HG03457 (cell line): ENCODE data around the gene SLC9A8.
"Not testable (repeated sequence)": the region's sequence is repeated elsewhere in the genome, so short reads cannot be mapped to it uniquely, and the experiment has no call there.

ENCODE experiments used
- ATAC-seq: cut with Tn5 transposase; IDR thresholded peaks from one replicate; pipeline ENCODE4 v1.9.1; 2021; ENCODE audit warnings: moderate number of reproducible peaks; ENCODE audit not compliant: unreplicated experiment

SLC9A8 gene

DNA sequence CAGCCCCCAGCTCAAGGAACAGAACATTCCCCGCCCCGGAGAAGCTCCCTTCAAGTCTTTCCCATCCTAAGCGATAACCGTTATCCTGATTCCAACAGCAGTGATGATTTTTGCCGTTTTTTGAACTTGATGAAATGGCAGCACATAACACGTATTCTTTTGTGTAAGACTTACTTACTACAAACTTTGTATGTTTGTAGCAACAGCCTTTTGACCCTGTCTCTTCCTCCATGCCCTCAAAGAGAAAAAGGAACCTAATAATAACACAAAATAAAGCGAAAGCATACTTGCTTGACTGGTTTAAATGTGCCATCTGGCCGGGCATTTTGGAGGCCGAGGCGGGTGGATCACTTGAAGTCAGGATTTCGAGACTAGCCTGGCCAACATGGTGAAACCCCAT lies 26.4 kb upstream of the SLC9A8 start:
- no peak for ATAC-seq

DNA sequence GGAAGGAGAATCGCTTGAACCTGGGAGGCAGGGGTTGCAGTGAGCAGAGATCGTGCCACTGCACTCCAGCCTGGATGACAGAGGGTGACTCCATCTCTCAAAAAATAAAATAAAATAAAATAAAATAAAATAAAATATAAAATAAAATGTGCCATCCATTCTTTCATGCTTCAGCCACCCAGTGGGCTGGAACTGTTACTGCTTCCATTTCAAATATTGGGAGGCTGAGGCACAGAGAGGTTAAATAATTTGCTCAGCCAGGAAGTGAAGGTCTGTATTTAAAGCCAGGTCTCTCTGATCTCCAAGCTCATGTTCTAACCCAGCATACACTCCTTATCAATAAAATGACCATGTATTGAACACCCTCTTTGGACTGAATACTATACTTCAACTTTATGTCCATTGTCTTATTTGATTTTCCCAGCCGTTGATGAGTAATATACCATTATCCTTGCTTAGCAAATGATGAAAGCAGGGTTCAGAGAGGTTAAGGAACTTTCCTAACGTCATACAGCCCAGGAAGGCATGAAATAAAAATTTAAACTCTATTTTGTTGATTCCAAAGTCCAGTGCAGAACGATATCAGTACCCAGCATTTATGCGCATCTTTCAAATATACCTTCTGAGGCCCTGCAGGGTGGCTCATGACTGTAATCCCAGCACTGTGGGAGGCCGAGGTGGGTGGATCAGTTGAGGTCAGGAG lies 25.8 kb upstream of the SLC9A8 start:
- no peak for ATAC-seq

- no peak for ATAC-seq
These were observed 25.0 kb upstream of the SLC9A8 start for GRCh38 chr20:49787371-49788357.

GRCh38 chr20:49790077-49790798 lies 22.4 kb upstream of the SLC9A8 start:
- ATAC-seq = no peak

DNA sequence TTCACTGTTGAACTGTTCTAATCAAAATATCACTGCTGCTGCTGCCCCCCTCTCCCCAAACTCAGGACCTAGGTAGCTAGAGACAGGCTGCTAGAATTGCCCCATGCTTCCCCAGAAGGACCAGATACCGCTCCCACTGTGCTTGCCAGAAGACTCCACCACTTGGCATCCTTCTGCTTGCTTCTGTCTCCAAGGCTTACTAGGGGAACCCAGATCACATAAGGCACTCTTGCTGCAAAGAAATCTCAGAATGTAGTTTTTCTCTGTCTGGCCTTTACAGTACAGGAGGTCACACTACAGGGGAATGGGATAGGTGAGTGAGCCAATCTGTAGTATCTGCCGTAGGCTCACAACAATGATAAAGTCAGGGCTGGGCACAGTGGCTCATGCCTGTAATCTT lies 21.5 kb upstream of the SLC9A8 start:
- no peak for ATAC-seq

- no peak for ATAC-seq
These were observed 20.6 kb upstream of the SLC9A8 start for GRCh38 chr20:49792006-49792405.

DNA sequence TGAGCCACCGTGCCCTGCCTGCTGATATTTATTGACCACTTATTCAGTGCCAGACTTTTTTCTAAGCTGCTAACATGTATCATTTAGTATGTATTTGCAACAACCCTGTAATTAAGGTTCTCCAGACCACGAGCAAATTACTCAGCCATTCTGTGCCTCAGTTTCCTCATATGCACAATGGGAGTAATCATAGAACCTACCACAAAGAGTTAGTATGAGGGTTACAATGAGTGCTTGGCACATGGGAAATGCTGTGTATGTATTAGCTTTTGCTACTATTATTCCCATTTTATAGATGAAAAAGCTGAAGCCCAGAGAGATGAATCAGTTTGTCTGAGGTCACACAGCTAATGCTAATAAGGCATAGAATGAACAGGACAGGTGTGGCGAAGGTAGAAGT lies 20.0 kb upstream of the SLC9A8 start:
- ATAC-seq = no peak

DNA sequence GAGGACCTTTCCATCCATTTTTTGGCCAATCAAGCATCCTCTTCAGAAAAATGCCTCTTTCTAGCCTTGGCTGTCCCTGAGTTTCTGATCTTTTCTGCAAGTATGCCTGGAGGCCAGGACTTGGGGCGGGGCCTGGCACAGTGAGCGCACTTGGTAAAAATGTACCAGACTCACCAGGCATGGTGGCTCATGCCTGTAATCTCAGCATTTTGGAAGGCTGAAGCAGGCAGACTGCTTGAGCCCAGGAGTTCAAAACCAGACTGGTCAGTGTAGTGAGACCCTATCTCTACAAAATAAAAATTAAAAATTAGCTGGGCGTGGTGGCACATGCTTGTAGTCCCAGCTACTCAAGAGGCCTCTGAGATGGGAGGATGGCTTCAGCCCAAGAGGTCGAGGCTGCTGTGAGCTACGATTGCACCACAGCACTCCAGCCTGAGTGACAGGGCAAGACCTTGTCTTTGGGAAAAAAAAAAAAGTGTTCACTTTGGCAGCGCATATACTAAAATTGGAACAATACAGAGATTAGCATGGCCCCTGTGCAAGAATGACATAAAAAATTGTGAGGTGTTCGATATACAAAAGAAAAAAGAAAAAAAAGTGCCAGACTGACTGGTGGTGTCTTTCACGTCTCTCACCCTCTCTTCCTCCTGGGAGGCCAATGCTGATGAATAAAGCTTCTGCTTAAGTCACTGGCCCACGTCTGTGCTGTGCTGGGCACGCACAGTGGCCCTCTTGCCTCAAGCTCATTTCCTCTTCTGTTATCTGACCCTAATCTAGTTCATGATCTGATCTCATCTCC lies 18.1 kb upstream of the SLC9A8 start:
- no peak for ATAC-seq

DNA sequence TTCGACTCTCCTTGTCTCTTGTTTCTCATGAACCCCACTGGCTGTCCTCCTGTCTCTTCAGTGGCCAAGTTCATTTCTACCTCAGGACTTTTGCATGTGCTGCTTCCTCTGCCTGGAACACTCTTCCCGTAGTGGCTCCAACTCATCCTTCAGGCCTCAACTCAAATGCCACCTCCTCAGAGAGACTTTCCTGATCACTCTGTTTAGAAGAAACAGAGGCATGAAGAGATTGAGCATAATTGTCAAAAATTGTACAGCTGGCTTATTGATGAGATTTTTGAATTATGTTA lies 17.5 kb upstream of the SLC9A8 start:
- no peak for ATAC-seq

DNA sequence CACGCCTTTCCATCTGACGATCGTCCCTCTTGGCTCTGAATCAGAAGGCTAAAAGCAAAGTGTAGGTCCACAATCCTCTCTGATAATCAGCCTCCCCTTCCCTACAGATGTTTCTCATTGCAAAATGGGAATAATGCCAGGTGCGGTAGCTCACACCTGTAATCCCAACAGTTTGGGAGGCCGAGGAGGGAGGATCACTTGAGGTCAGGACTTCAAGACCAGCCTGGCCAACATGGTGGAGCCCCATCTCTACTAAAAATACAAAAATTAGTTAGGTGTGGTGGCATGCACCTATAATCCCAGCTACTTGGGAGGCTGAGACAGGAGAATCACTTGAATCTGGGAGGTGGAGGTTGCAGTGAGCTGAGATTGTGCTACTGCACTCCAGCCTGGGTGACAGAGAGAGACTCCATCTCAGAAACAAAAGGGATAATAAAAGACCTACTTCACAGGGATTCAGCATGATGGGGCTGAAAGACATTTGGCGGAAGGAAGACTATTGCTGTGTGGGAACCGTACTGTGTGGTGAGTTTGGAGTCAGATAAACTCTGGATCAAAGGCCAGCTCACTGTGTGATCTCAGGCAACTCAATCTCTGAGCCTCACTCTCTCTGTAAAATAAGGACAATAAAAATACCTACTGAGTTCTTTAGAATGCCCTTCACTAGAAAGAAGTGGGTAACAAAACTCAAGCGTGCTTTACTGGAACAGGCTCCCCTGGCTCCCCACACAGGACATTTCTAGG lies 15.9 kb upstream of the SLC9A8 start:
- ATAC-seq = no peak

DNA sequence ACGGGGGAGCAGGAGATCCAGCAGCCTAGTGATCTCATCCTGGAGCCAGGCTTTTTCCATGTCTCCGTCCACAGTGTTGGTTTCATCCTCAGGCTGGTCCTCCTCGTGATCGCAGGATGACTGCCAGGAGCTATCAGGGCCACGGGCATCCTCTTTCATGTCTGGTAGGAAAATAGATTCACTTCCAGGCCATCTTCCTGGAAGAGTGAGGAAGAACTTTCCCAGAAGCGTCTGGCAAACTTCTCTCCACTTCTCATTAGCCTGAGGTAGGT lies 15.3 kb upstream of the SLC9A8 start:
- no peak for ATAC-seq

DNA sequence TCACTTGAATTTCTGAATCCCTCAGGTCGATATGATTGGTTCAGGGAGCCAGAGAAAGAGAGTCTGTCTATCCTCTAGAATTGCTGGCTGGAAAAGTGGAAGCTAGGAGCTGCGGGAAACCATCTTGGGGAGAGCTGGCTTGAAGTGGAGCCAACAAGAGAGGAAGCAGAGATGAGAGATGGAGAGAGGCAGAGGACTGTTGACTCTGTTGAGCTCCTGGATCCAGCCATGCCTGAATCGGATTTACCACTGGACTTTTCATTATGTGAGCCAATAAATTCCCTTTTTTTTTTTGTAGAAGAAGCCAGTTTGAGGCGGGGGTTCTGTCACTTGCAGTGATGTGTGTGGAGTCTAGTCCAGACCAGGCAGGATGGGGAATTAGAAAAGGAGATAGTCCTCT lies 13.9 kb upstream of the SLC9A8 start:
- no peak for ATAC-seq

- ATAC-seq = no peak
These were observed 12.9 kb upstream of the SLC9A8 start for GRCh38 chr20:49799698-49800097.

DNA sequence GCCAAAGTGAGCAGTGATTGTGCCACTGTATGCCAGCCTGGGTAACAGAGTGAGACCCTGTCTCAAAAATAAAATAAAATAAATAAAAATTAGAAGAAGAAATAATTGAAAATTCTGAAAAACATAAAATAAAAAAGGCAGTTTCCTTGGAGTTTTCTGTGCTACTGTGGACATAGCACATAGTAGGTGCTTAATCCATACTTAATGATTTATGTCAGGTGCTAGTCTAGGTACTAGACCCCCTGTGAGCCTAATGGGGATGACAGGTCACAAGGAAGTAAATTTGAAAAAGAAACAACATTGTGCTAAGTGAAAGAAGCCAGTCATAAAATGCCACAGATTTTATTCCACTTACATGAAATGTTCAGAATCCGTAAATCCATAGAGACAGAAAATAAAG lies 9.2 kb upstream of the SLC9A8 start:
- ATAC-seq = no peak

DNA sequence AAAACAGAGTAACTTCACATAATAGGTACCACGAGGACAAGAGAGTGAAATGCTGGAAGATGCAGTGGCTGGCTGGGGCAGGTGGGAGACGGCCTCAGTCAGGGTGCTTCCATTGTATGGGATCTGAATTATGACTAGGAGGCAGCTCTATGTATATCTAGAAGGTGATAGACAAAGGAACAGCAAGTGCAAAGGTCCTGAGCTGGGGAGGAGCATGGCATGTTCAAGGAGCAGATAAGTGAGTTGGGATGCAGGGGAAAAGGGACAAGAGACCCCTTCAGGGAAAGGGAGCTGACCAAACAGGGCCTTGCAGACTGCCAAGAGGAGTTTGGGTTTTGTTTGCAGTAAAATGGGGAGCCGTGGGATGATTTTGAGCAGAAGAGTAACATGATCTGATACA lies 8.3 kb upstream of the SLC9A8 start:
- no peak for ATAC-seq

DNA sequence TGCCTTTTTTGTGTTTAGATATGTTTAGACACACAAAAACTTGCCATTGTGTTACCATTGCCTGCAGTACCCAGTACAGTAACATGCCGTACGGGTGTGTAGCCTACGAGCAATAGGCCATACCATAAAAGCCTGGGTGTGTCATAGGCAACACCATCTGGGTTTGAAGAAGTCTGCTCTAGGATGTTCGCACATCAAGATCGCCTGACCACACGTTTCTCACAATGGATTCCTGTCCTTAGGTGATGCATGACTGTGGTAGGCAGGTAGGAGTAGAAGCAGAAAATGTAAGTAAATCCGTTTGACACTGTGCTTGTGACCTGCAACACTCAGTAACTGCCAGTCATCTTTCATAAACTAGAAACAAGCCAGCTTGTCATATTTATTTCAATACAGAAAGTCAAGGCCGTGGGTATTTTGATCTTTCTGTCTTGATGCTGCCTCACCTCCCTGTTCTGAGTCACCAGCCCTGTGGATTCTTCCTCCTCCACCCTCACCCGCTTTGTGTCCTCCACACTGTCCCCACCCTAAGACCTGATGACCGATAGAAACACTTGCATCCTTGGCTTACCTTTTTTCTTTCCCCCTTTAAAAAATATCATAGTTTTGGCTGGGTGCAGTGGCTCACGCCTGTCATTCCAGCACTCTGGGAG lies 7.3 kb upstream of the SLC9A8 start:
- ATAC-seq = not testable (repeated sequence)

- ATAC-seq = no peak
These were observed 3.9 kb upstream of the SLC9A8 start for GRCh38 chr20:49808753-49809152.

DNA sequence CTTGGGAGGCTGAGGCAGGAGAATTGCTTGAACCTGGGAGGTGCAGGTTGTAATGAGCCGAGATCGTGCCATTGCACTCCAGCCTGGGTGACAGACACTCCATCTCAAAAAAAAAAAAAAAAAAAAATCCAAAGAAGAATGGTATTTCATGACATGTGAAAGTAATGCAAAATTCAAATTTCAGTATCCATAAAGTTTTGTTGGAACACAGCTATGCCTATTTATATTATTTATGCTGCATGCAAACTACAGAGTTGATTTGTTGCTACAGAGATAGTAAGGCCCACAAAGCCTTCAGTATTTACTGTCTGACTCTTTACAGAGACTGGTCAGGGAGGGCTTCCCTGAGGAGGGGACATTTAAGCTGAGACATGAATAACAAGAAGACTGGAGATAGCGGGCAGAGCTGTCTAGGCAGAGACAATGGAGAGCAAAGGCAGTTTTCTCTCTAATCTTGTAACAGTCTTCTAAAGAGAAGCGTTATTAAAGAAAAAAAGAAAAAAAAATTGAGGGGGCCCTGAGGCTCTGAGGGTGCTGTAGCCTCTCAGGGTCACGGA lies 2.7 kb upstream of the SLC9A8 start:
- ATAC-seq = no peak

GRCh38 chr20:49810491-49811190 lies 2.0 kb upstream of the SLC9A8 start:
- ATAC-seq = no peak
